KMS-11 (cell line): ENCODE results near the gene OVOL3.
"Not testable (repeated sequence)": the region's sequence is repeated elsewhere in the genome, so short reads cannot be mapped to it uniquely, and the experiment has no call there.

ENCODE experiments used
- H2AFZ ChIP-seq: fragments of 200-600 bp; sonication (generic); 2 replicates; pipeline ENCODE4 v1.6.1; 2016; ENCODE audit warnings: antibody characterized with exemption, mixed run types, low read depth
- H3K27ac ChIP-seq: fragments of 200-600 bp; sonication (generic); 2 replicates; pipeline ENCODE4 v1.6.1; 2016; ENCODE audit warnings: mild to moderate bottlenecking, mixed run types
- H3K27me3 ChIP-seq: fragments of 200-600 bp; sonication (generic); 2 replicates; pipeline ENCODE4 v1.6.1; 2017; ENCODE audit warnings: mild to moderate bottlenecking, low read depth, mixed run types, moderate library complexity; ENCODE audit not compliant: insufficient read depth
- H3K36me3 ChIP-seq: fragments of 200-600 bp; sonication (generic); 2 replicates; pipeline ENCODE4 v1.6.1; 2017; ENCODE audit warnings: mild to moderate bottlenecking, mixed run types; ENCODE audit not compliant: insufficient read depth
- H3K4me1 ChIP-seq: fragments of 200-600 bp; sonication (generic); 2 replicates; pipeline ENCODE4 v1.6.1; 2016; ENCODE audit warnings: mild to moderate bottlenecking, low read depth, mixed run types; ENCODE audit not compliant: poor library complexity, severe bottlenecking
- H3K4me2 ChIP-seq: fragments of 200-600 bp; sonication (generic); 2 replicates; pipeline ENCODE4 v1.7.0; 2016; ENCODE audit warnings: mild to moderate bottlenecking, mixed run types
- H3K4me3 ChIP-seq: fragments of 200-600 bp; sonication (generic); IDR thresholded peaks from 2 replicates; pipeline ENCODE4 v1.6.1; 2017; ENCODE audit warnings: low read depth, low read length, mixed read lengths; ENCODE audit not compliant: insufficient read depth
- H3K79me2 ChIP-seq: fragments of 200-600 bp; sonication (generic); 2 replicates; pipeline ENCODE4 v1.6.1; 2016; ENCODE audit warnings: low read depth, mixed run types; ENCODE audit not compliant: insufficient read depth
- H3K9ac ChIP-seq: fragments of 200-600 bp; sonication (generic); 2 replicates; pipeline ENCODE4 v1.6.1; 2016; ENCODE audit warnings: mild to moderate bottlenecking, mixed run types
- H4K20me1 ChIP-seq: fragments of 200-600 bp; sonication (generic); 2 replicates; pipeline ENCODE4 v1.6.1; 2016; ENCODE audit warnings: mild to moderate bottlenecking, mixed run types; ENCODE audit not compliant: insufficient read depth
- CTCF ChIP-seq: fragments of 200-600 bp; sonication (generic); conservative IDR thresholded peaks from 2 replicates; pipeline ENCODE4 v1.6.1; 2017; ENCODE audit warnings: low read depth, mild to moderate bottlenecking, antibody characterized with exemption, low read length, moderate library complexity, mixed read lengths

The OVOL3 gene

GRCh38 chr19:36125557-36125956, 14.6 kb downstream of the OVOL3 start:
- H4K20me1 ChIP-seq, result no peaks in the 10 kb centered on the region
- no peak overlapping the region for H2AFZ ChIP-seq
- H3K4me3 ChIP-seq, result no peak overlapping the region
- no peak for TF ChIP-seq CTCF
- no peaks in the 10 kb centered on the region; the same call in 1 of the 2 replicates for H3K36me3 ChIP-seq
- H3K4me1 ChIP-seq, result peaks cover 6% of the 10 kb centered on the region
- H3K4me2 ChIP-seq, result no peak overlapping the region
- H3K27ac ChIP-seq, result no peak overlapping the region
- H3K9ac ChIP-seq, result no peak overlapping the region
- H3K79me2 ChIP-seq, result no peaks in the 10 kb centered on the region
- no peaks in the 10 kb centered on the region for H3K27me3 ChIP-seq

- Histone ChIP-seq H3K4me3 (no peak overlapping the region), H3K27me3 (no peaks in the 10 kb centered on the region), H3K36me3 (no peaks in the 10 kb centered on the region), H4K20me1 (no peaks in the 10 kb centered on the region), H3K4me2 (peak overlapping the region; percentile 75), H3K79me2 (no peaks in the 10 kb centered on the region), H3K27ac (peak overlapping the region; percentile 73), H3K4me1 (peaks cover 6% of the 10 kb centered on the region), H2AFZ (peak overlapping the region; percentile 92), H3K9ac (peak overlapping the region; percentile 63; the same call in 1 of the 2 replicates)
- no peak for TF ChIP-seq CTCF
These were observed 17.4 kb downstream of the OVOL3 start for GRCh38 chr19:36128392-36128736.

GRCh38 chr19:36131221-36131620, 20.3 kb downstream of the OVOL3 start:
- not testable (repeated sequence) for H2AFZ ChIP-seq, H3K9ac ChIP-seq, H3K4me2 ChIP-seq, H3K79me2 ChIP-seq, H3K36me3 ChIP-seq, H4K20me1 ChIP-seq, H3K27ac ChIP-seq, H3K27me3 ChIP-seq, H3K4me3 ChIP-seq
- H3K4me1 ChIP-seq, result peaks cover 11% of the 10 kb centered on the region

- not testable (repeated sequence) for H3K79me2 ChIP-seq, H3K4me2 ChIP-seq, H2AFZ ChIP-seq, H3K36me3 ChIP-seq, H3K27me3 ChIP-seq, H3K27ac ChIP-seq, H3K9ac ChIP-seq, H4K20me1 ChIP-seq, H3K4me3 ChIP-seq
- H3K4me1 ChIP-seq, result peaks cover 34% of the 10 kb centered on the region
These were observed 23.9 kb downstream of the OVOL3 start for GRCh38 chr19:36134867-36135266.

DNA sequence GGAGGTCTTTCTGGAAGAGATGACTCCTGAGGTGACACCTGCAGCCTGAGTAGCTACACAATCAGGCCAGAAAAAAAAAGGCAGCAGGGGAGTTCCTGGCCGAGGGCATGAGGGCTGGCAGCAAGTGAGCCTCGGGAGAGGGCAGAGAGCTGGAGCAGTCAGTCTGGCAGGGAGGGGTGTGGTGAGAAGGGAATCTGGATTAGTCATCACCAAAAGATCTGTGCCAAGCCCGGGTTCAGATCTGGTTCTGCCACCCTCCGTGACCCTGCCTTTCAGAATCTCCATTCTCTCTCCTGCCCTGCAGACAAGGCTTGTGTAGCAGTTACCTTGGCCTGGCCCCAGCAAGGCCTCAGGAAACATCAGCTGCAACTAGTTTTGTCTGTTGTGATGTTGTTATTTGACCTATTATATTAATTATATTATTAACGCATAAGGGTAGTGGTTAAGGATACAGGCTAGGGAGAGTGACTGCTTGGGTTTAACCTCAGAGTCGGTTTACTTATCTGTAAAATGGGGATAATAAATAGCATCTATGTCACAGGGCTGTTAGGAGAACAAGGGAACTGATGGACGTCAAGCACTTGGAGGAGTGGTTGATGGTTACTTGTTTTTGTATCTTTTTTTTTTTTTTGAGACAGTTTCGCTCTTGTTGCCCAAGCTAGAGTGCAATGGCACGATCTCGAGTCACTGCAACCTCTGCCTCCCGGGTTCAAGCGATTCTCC, 26.2 kb downstream of the OVOL3 start:
- Histone ChIP-seq H3K27me3 (no peaks in the 10 kb centered on the region), H3K9ac (peak overlapping the region; percentile 60), H3K4me1 (peaks cover 42% of the 10 kb centered on the region), H3K79me2 (peaks cover 18% of the 10 kb centered on the region; the same call in 1 of the 2 replicates), H3K4me2 (peak overlapping the region; percentile 81), H3K4me3 (no peak overlapping the region), H4K20me1 (no peaks in the 10 kb centered on the region), H3K36me3 (no peaks in the 10 kb centered on the region; the same call in 1 of the 2 replicates), H3K27ac (peak overlapping the region; percentile 74), H2AFZ (peak overlapping the region; percentile 65)
- no peak for TF ChIP-seq CTCF
